Body of pancreas (tissue), 4 donors: ENCODE results near the gene VAPB. TPM values are rescaled to one million over a fixed set of nuclear protein-coding genes. Genes with fewer than 3 reads are reported as not detected.

Experiments
- ATAC-seq: fragments of 150-250 bp; one replicate; pipeline ENCODE4 v1.9.1; 2016
- DNase-seq, 4 donors: peaks; one replicate each; pipeline ENCODE4 v3.0.0-alpha.2; 2019
- H3K27ac ChIP-seq, 4 donors: fragments of 200-600 bp; sonication (generic); 1 replicate in 3 of 4; 2 replicates in 1 of 4; pipeline versions ENCODE4 v1.5.1 to v1.6.1; 2016 to 2019; ENCODE audit warnings: mild to moderate bottlenecking in 1 of 4, mixed read lengths in 1 of 4, moderate library complexity in 1 of 4
- H3K27me3 ChIP-seq, 2 donors: fragments of 200-600 bp; sonication (generic); one replicate each; pipeline ENCODE4 v1.6.0; 2016; ENCODE audit warnings: mild to moderate bottlenecking in 1 of 2
- H3K36me3 ChIP-seq, 2 donors: fragments of 200-600 bp; sonication (generic); replicated peaks in 1 of 2; 2 replicates each; pipeline ENCODE4 v1.5.1; 2016; ENCODE audit warnings: low read depth in 2 of 2; ENCODE audit not compliant: insufficient read depth in 1 of 2
- H3K4me1 ChIP-seq: fragments of 200-600 bp; sonication (generic); one replicate; pipeline ENCODE4 v1.6.0; 2016
- H3K4me3 ChIP-seq, 2 donors: fragments of 200-600 bp; sonication (generic); 1 replicate in 1 of 2; 2 replicates in 1 of 2; pipeline ENCODE4 v1.5.1; 2016 to 2019
- H3K9me3 ChIP-seq, 3 donors: fragments of 200-600 bp; sonication (generic); 1 replicate in 2 of 3; 2 replicates in 1 of 3; pipeline ENCODE4 v1.5.1; 2016
- CTCF ChIP-seq, 7 experiments: fragments of 450-650 bp in 4 of 7; fragments of 200-600 bp in 3 of 7; sonication (generic) in 3 of 7; IDR thresholded peaks; one replicate each; pipeline ENCODE4 v1.5.1; 2016 to 2019; ENCODE audit warnings: antibody characterized with exemption in 7 of 7
- POLR2A ChIP-seq, 3 donors: fragments of 450-650 bp; IDR thresholded peaks; one replicate each; pipeline ENCODE4 v1.6.1; 2016; ENCODE audit warnings: antibody characterized with exemption in 3 of 3, mild to moderate bottlenecking in 2 of 3
- WGBS, 2 donors: methylation state at CpG; one replicate each; pipeline ENCODE4 v1.1.5; 2017; 5-methylcytosine and 5-hydroxymethylcytosine counted together
- intact Hi-C: fragments of 100-400 bp; cut with DNase I; formaldehyde crosslinking; loops from one replicate; pipeline ENCODE4 v1.15.1; 2023
- total RNA-seq, 2 donors: library from RNA; depleted of rRNA; stranded (reverse); fragments of >200 nt; gene quantifications; one replicate each; pipeline ENCODE4 v1.1.0, GENCODE V29; 2016

The VAPB gene
- total RNA-seq, 2 donors from 2014 or later: 10.5 to 11.9 TPM

- H3K4me1 ChIP-seq: no peaks in the 10 kb centered on the region
- peaks cover 0 to 6% (median 0%) of the 10 kb centered on the region in 3 donors for H3K9me3 ChIP-seq
- intact Hi-C loops: no loop called here
- DNase-seq: no peak
- no peaks in the 10 kb centered on the region for H3K27me3 ChIP-seq
- no peak overlapping the region for H3K27ac ChIP-seq
- no peak for ATAC-seq
- H3K4me3 ChIP-seq: no peak overlapping the region
- no peak for TF ChIP-seq CTCF (IDR thresholded peaks at IDR 0.05)
- TF ChIP-seq POLR2A (IDR thresholded peaks at IDR 0.05): no peak
- no peaks in the 10 kb centered on the region for H3K36me3 ChIP-seq
- WGBS, 2 donors: 83 to 90% methylated on average over 10 of the region's 10 CpGs
These were observed 86.4 kb downstream of the VAPB start for GRCh38 chr20:58475466-58475865.

- TF ChIP-seq CTCF (IDR thresholded peaks at IDR 0.05): no peak
- no peak for TF ChIP-seq POLR2A (IDR thresholded peaks at IDR 0.05)
- Histone ChIP-seq H3K9me3 (peaks cover 0 to 6% (median 0%) of the 10 kb centered on the region in 3 donors), H3K4me3 (no peak overlapping the region), H3K27ac (no peak overlapping the region), H3K27me3 (no peaks in the 10 kb centered on the region), H3K4me1 (no peaks in the 10 kb centered on the region), H3K36me3 (no peaks in the 10 kb centered on the region)
- DNase-seq: no peak
- 65 to 78% methylated on average over 3 of the region's 3 CpGs for WGBS, 2 donors
- intact Hi-C loops: no loop called here
- no peak for ATAC-seq
These were observed 89.2 kb downstream of the VAPB start for GRCh38 chr20:58478141-58478805.

DNA sequence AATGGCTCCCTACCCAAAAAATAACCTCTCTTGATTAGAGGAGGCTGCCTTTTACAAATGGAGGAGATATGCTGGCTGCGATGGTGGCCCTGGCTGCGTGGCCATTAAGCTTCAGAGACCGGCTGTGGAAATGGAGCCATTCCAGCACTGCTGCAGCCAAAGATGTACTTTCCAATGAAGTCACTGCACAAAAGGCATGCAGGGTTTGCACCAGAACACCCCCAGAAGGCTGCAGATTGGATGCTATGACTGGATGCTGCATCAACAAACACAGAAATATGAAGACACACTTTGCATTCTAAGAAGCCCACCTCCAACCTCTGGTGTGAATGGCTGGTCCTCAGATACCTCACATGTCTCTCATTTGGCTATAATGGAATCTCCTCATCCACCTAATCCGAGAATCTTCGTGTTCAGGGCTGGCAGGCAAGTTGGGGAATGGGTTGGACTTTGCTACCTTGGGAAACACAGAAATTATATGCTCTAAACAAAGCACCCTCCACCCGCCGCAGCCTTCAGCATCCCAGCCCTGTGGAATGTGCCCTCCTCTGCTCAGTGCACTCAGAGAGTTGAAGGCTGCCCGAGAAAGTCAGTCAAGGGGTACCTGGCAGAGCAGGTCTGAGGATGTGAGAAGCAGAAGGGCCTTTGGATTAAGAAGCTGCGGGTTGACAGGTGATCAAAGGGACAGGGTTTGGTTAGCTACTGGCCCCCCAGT is 90.9 kb downstream of the VAPB start:
- Histone ChIP-seq H3K4me1 (no peaks in the 10 kb centered on the region), H3K27ac (no peak overlapping the region), H3K4me3 (no peak overlapping the region), H3K9me3 (peaks cover 0 to 6% (median 0%) of the 10 kb centered on the region in 3 donors), H3K36me3 (no peaks in the 10 kb centered on the region), H3K27me3 (no peaks in the 10 kb centered on the region)
- DNase-seq (no peak), ATAC-seq (no peak)
- TF ChIP-seq CTCF (IDR thresholded peaks at IDR 0.05): no peak
- TF ChIP-seq POLR2A (IDR thresholded peaks at IDR 0.05): no peak
- 75 to 82% methylated on average over 8 to 9 of the region's 9 CpGs for WGBS, 2 donors
- intact Hi-C loops: no loop called here

DNA sequence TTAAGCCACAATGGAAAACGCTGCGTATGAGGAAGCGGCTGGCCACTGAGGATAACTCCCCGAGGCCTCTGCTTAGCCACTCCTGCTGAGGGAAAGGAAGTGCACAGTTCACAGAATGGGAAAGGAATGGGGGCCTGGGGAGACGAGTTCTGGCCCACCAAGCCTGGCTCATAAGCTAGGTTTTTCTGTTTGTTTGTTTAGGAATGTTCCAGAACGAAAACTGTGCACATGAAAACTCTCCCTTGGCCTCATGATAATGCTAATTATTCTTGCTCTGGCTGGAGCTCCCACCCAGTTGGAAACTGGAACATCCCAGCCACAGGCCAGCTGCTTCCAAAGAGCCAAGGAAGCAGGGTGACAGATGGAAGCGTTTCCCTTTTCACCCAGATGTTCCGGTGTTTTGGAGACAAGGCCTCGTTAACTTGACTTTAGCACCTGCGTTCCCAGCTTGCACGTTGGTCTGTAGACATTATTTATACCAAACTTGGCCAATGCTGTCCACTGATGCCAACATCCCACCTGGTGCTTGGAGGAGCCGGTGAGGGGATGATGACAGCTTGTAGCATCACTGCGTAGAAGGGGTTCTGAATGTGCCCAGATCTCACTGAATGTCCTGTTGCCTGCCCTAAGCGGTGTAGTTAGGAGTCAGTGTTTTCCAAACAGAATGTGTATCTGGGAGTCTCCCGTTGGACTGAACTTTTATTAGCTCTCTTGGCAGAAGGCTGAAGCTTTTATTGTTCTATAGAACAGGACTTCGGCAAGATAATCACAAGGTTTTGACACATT is 91.7 kb downstream of the VAPB start:
- DNase-seq: no peak
- Histone ChIP-seq H3K4me1 (no peaks in the 10 kb centered on the region), H3K4me3 (no peak overlapping the region), H3K9me3 (peaks cover 0 to 6% (median 0%) of the 10 kb centered on the region in 3 donors), H3K36me3 (no peaks in the 10 kb centered on the region), H3K27ac (no peak overlapping the region), H3K27me3 (no peaks in the 10 kb centered on the region)
- no peak for ATAC-seq
- intact Hi-C loops: no loop called here
- 73 to 74% methylated on average over 16 of the region's 16 CpGs for WGBS, 2 donors
- TF ChIP-seq POLR2A (IDR thresholded peaks at IDR 0.05): no peak
- TF ChIP-seq CTCF (IDR thresholded peaks at IDR 0.05): no peak
